Transverse colon (tissue), 4 donors: ENCODE results near the gene TCEAL4.

Experiments
- CTCF ChIP-seq, 5 experiments: fragments of 200-600 bp in 3 of 5; fragments of 450-650 bp in 2 of 5; sonication (generic) in 3 of 5; IDR thresholded peaks; 1 replicate in 2 of 5; 2 replicates in 3 of 5; pipeline ENCODE4 v1.5.1; 2016 to 2017; ENCODE audit warnings: antibody characterized with exemption in 5 of 5, inconsistent platforms in 3 of 5, mild to moderate bottlenecking in 2 of 5, moderate library complexity in 1 of 5
- EP300 ChIP-seq: sonication (generic); formaldehyde crosslinking; IDR thresholded peaks from one replicate; pipeline ENCODE4 v1.6.1; 2017; ENCODE audit warnings: antibody characterized with exemption, low read depth
- POLR2A ChIP-seq: fragments of 450-650 bp; IDR thresholded peaks from one replicate; pipeline ENCODE4 v1.6.1; 2016; ENCODE audit warnings: antibody characterized with exemption, mild to moderate bottlenecking, moderate library complexity
- POLR2AphosphoS5 ChIP-seq, 3 donors: sonication (generic); formaldehyde crosslinking; IDR thresholded peaks; one replicate each; pipeline ENCODE4 v1.6.1; 2016; ENCODE audit warnings: antibody characterized with exemption in 3 of 3

- TF ChIP-seq CTCF (IDR thresholded peaks at IDR 0.05) (no peak), EP300 (no peak), POLR2A (peak; percentile 26), POLR2AphosphoS5 (IDR thresholded peaks at IDR 0.05) (peak in 2 of 3 donors; percentile 36 to 58)
Measured at GRCh38 chrX:103585411-103586313, at the start of gene TCEAL4.
